HepG2 (cell line): ENCODE measurements around the gene ARX. TPM values are rescaled to one million over a fixed set of nuclear protein-coding genes. Genes with fewer than 3 reads are reported as not detected.

ENCODE experiments used
- ATAC-seq: fragments of 200-7000 bp; cut with Tn5 transposase; 3 replicates; pipeline ENCODE4 v1.9.1; 2020; ENCODE audit warnings: mild to moderate bottlenecking, moderate library complexity
- BruUV-seq: library from RNA; stranded (reverse); fragments of 400-500 nt; replicated peaks from 2 replicates; lab custom pipeline; 2021; lab: Mats Ljungman, UMichigan
- CTCF ChIA-PET: fragments of 300-600 bp; formaldehyde crosslinking; extraction: SDS; loops from one replicate; lab custom pipeline; 2021; ENCODE audit warnings: low total read pairs, inconsistent platforms, low intra/inter-chr PET ratio; lab: Yijun Ruan, JAX
- POLR2A ChIA-PET: fragments of 350-600 bp; sonication (Branson Sonifier 250); formaldehyde crosslinking; loops from one replicate; lab custom pipeline; 2020; ENCODE audit warnings: antibody characterized with exemption, inconsistent platforms; lab: Yijun Ruan, JAX
- DNase-seq: peaks from one replicate; pipeline ENCODE4 v3.0.0-alpha.2; 2015; ENCODE audit warnings: low spot score
- FAIRE-seq: peaks from 3 replicates; lab custom pipeline; 2011; peaks lifted over from hg19 to GRCh38; lab: Jason Lieb, UNC
- H2AFZ ChIP-seq: one replicate; pipeline ENCODE4 v1.6.1; 2011; ENCODE audit warnings: low read length, inconsistent platforms
- H3K27ac ChIP-seq: fragments of 300-600 bp; 3 replicates; pipeline ENCODE4 v1.8.0; 2011; ENCODE audit warnings: mixed run types, mild to moderate bottlenecking, mixed read lengths, low read length, inconsistent platforms; ENCODE audit not compliant: insufficient read depth; ENCODE audit errors: extremely low read length
- H3K27me3 ChIP-seq, 2 experiments: fragments of 200-600 bp in 1 of 2; 2 replicates in 1 of 2; 3 replicates in 1 of 2; pipeline versions ENCODE4 v1.6.0 to v1.8.0; 2011; ENCODE audit warnings: low read length in 2 of 2, mild to moderate bottlenecking in 2 of 2, moderate library complexity in 2 of 2, inconsistent platforms in 1 of 2; ENCODE audit not compliant: insufficient read depth in 2 of 2, control insufficient read depth in 1 of 2
- H3K36me3 ChIP-seq, 2 experiments: fragments of 200-600 bp in 1 of 2; replicated peaks in 1 of 2; 2 replicates in 1 of 2; 3 replicates in 1 of 2; pipeline versions ENCODE4 v1.5.1 to v1.8.0; 2011; ENCODE audit warnings: low read length in 2 of 2, inconsistent platforms in 1 of 2; ENCODE audit not compliant: insufficient read depth in 2 of 2, control insufficient read depth in 1 of 2
- H3K4me1 ChIP-seq: 2 replicates; pipeline ENCODE4 v1.5.1; 2012; ENCODE audit warnings: low read length, inconsistent platforms; ENCODE audit not compliant: insufficient read depth
- H3K4me2 ChIP-seq: 2 replicates; pipeline ENCODE4 v1.6.0; 2011; ENCODE audit warnings: low read depth, low read length, inconsistent platforms
- H3K4me3 ChIP-seq, 3 experiments: fragments of 200-600 bp in 1 of 3; sonication (generic), shearing (Covaris generic) in 1 of 3; replicated peaks in 1 of 3; 2 replicates each; pipeline ENCODE4 v1.5.1; 2011 to 2016; ENCODE audit warnings: low read length in 3 of 3, inconsistent platforms in 2 of 3, low read depth in 2 of 3, mild to moderate bottlenecking in 2 of 3, control low read depth in 1 of 3, mixed read lengths in 1 of 3; ENCODE audit not compliant: insufficient read depth in 1 of 3
- H3K79me2 ChIP-seq: one replicate; pipeline ENCODE4 v1.6.1; 2011; ENCODE audit warnings: low read length, inconsistent platforms; ENCODE audit not compliant: insufficient read depth
- H3K9ac ChIP-seq: 2 replicates; pipeline ENCODE4 v1.6.0; 2011; ENCODE audit warnings: mild to moderate bottlenecking, low read depth, low read length, inconsistent platforms; ENCODE audit not compliant: insufficient read depth
- H3K9me3 ChIP-seq: 2 replicates; pipeline ENCODE4 v1.5.1; 2012; ENCODE audit warnings: mild to moderate bottlenecking, low read length
- H4K20me1 ChIP-seq: 2 replicates; pipeline ENCODE4 v1.6.0; 2011; ENCODE audit warnings: inconsistent platforms, mild to moderate bottlenecking, low read length, moderate library complexity; ENCODE audit not compliant: insufficient read depth
- ASH2L ChIP-seq: fragments of 300-600, 200-600 bp; sonication (generic); IDR thresholded peaks from 2 replicates; pipeline ENCODE4 v1.7.0; 2017; ENCODE audit warnings: low read depth, mild to moderate bottlenecking, moderate library complexity, mixed read lengths, low read length; ENCODE audit not compliant: insufficient read length
- SPEN ChIP-seq: sonication (generic); formaldehyde crosslinking; IDR thresholded peaks from 2 replicates; pipeline ENCODE4 v1.5.1; 2020; ENCODE audit warnings: low read depth, mild to moderate bottlenecking, missing genetic modification reagents
- ZNF431 ChIP-seq: sonication (generic); formaldehyde crosslinking; IDR thresholded peaks from 2 replicates; pipeline ENCODE4 v1.9.0; 2022; ENCODE audit warnings: missing genetic modification reagents, low read depth, mild to moderate bottlenecking, borderline replicate concordance
- ZNF619 ChIP-seq: sonication (generic); formaldehyde crosslinking; IDR thresholded peaks from 2 replicates; pipeline ENCODE4 v1.4.0; 2020; ENCODE audit warnings: mild to moderate bottlenecking, missing genetic modification reagents
- ZNF879 ChIP-seq: sonication (generic); formaldehyde crosslinking; IDR thresholded peaks from 2 replicates; pipeline ENCODE4 v1.8.1; 2023; ENCODE audit warnings: missing genetic modification reagents
- WGBS: methylation state at CpG from one replicate; pipeline ENCODE4 v1.1.6; 2017; ENCODE audit warnings: low lambda C conversion rate; 5-methylcytosine and 5-hydroxymethylcytosine counted together
- in situ Hi-C: cut with HindIII; loops from 2 replicates; pipeline ENCODE4 v1.10.0; 2017; ENCODE audit warnings: low pct_unique_long_range_greater_than_20kb; ENCODE audit not compliant: extremely low pct_ligation_motif_present
- intact Hi-C: fragments of 100-400 bp; cut with micrococcal nuclease; formaldehyde crosslinking; loops from one replicate; pipeline ENCODE4 v1.10.0; 2022; ENCODE audit not compliant: unreplicated experiment
- polyA plus RNA-seq, 8 experiments: library from polyadenylated mRNA; depleted of rRNA in 3 of 8; stranded (reverse) in 7 of 8; unstranded in 1 of 8; fragments of >200 nt; fragmentation: Illumina TruSeq in 4 of 8; extraction: Trizol in 4 of 8; gene quantifications; 2 replicates each; pipeline versions ENCODE4 v1.2.1 to v1.2.3, GENCODE V29; 2011 to 2016; ENCODE audit warnings: low read depth in 4 of 8, missing spikeins in 1 of 8, mixed read lengths in 1 of 8; ENCODE audit not compliant: insufficient read depth in 1 of 8
- total RNA-seq, 5 experiments: library from RNA; depleted of rRNA; stranded (reverse); fragments of >200 nt; fragmentation: Illumina TruSeq; extraction: Trizol; gene quantifications; 2 replicates each; pipeline ENCODE4 v1.2.3, GENCODE V29; 2016; ENCODE audit warnings: low read depth in 1 of 5
- TF ChIP-seq, protein P1 (sequence below): sonication (generic); formaldehyde crosslinking; IDR thresholded peaks from 2 replicates; pipeline ENCODE4 v1.4.0; 2020; ENCODE audit warnings: missing genetic modification reagents

The ARX gene
- total and polyA plus RNA-seq, 2 of the 13 experiments (the other 11 are each of a cell fraction or from before 2014, with no cell fraction given), result not detected

DNA sequence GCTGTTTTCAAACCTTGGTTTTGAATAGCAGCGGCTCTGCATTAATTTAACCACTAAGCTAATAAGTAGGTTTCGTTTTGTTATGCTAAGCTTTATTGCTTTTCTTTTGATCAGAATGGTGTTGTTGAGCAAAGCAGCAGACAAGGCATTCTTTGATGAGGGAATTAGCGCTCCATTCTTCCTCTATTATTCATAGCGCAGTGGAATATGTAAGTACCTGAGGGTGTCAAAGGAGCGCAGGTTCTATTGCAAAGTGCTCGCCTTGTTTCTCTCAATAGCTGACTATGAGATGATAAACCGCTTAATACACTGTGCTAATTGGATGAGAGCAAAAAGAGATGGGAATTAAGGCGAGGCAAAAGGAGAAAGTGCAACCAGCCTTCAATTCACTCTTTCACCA, 16.3 kb downstream of the ARX start:
- Histone ChIP-seq H3K4me1 (peaks cover 11% of the 10 kb centered on the region), H3K9me3 (no peaks in the 10 kb centered on the region), H3K36me3 (no peaks in the 10 kb centered on the region), H3K79me2 (no peaks in the 10 kb centered on the region), H3K4me2 (no peak overlapping the region), H4K20me1 (no peaks in the 10 kb centered on the region), H3K9ac (no peak overlapping the region), H3K27ac (no peak overlapping the region)
- DNase-seq (no peak), ATAC-seq (no peak), FAIRE-seq (no peak)
- ChIA-PET CTCF (no interaction called here), POLR2A (no interaction called here)
- in situ Hi-C loops, result no loop called here
- BruUV-seq, result no TSS peak
- 97% methylated on average over 8 of the region's 8 CpGs for WGBS
- TF ChIP-seq ZNF431 (CRISPR knock-in tag) (no peak), ZNF619 (no peak), ASH2L (no peak), SPEN (CRISPR knock-in tag) (no peak), ZNF879 (CRISPR knock-in tag) (no peak)
- TF ChIP-seq, protein P1, sequence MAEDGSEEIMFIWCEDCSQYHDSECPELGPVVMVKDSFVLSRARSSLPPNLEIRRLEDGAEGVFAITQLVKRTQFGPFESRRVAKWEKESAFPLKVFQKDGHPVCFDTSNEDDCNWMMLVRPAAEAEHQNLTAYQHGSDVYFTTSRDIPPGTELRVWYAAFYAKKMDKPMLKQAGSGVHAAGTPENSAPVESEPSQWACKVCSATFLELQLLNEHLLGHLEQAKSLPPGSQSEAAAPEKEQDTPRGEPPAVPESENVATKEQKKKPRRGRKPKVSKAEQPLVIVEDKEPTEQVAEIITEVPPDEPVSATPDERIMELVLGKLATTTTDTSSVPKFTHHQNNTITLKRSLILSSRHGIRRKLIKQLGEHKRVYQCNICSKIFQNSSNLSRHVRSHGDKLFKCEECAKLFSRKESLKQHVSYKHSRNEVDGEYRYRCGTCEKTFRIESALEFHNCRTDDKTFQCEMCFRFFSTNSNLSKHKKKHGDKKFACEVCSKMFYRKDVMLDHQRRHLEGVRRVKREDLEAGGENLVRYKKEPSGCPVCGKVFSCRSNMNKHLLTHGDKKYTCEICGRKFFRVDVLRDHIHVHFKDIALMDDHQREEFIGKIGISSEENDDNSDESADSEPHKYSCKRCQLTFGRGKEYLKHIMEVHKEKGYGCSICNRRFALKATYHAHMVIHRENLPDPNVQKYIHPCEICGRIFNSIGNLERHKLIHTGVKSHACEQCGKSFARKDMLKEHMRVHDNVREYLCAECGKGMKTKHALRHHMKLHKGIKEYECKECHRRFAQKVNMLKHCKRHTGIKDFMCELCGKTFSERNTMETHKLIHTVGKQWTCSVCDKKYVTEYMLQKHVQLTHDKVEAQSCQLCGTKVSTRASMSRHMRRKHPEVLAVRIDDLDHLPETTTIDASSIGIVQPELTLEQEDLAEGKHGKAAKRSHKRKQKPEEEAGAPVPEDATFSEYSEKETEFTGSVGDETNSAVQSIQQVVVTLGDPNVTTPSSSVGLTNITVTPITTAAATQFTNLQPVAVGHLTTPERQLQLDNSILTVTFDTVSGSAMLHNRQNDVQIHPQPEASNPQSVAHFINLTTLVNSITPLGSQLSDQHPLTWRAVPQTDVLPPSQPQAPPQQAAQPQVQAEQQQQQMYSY (CRISPR knock-in tag), result no peak
- TF ChIP-seq, all 625 proteins: peak for 0
- Histone ChIP-seq H2AFZ (no peak overlapping the region), H3K27me3 (no peaks in the 10 kb centered on the region), H3K4me3 (no peak overlapping the region)
- intact Hi-C loops, result no loop called here
